NCI-H510A (cell line): ENCODE data around the gene APBB2.

Experiments used
- DNase-seq: peaks from one replicate; lab custom pipeline; 2025; lab: John Stamatoyannopoulos, UW

Gene APBB2

DNA sequence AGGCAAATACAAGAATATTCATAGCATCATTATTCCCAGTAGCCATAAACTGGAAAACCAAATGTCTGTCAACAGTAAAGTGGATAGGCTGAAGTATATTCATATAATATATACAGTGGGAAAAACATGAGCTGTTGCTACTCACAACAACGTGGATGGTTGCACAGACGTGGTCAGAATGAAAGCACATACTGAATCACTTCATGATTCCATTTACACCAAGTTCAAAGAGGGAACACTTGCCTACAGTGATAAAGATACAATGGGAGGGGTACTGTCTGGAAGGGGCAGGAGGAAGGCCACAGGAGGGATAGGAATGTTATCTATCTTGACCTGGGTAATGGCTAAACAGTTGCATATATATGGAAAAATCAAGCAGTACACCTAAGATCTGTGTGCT, 25.3 kb downstream of the APBB2 start:
- DNase-seq, result no peak

DNA sequence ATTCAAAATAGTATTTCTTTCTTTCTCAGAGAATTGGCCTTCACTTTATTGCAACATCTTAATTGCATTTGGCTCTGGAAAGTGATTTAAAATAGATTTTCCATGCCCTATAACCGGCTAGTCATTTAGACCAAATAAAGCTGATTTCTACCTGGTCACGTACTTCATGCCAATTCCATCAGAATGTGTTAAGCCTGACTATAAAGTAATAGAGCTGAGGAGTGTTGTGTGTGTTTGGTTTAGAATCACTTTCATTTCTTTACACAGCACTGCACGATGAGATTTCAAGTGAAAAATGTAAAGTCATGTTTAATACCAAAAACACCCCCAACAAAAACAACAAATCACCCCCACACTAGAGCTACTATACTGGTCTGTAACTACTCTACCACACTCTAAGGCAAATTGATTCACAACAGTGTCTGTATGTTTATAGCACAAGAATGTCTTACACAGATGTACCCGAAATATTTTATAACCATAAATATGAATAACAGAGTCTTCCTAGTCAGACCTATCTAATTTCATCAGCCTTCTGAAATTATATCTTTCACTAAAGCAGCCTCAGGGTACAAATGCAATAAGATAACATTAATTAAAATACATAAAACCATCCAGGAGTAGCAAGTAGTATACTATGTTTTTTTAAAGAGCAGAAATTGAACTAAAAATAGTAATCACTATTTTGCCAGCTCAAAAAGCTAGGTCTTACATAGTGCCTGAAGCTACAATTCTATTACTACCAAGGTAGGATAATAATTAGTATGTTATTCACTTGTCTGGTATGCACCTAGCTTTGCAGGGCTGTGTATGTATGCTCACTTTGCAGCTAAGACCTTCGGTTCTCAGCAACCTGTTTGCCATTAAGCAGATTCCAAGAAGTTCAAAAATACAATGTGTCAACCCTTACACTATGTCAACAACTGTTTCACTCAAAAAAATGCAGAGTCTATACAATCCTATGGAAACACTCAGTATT, 28.4 kb downstream of the APBB2 start:
- DNase-seq, result no peak

DNA sequence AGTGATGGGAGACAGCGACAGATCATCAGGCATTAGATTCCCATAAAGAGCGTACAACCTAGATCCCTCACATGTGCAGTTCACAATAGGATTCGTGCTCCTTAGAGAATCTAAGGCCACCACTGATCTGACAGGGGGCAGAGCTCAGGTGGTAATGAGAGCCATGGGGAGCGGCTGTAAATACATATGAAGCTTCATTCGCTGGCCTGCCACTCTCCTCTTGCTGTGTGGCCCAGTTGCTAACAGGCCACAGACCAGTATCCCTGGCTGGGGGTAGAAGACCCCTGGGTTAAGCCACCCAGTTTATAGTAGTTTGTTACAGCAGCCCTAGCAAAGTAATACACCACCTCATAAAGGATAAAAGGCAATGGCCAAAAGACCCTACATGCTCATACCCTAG, 30.3 kb downstream of the APBB2 start:
- DNase-seq, result no peak

DNA sequence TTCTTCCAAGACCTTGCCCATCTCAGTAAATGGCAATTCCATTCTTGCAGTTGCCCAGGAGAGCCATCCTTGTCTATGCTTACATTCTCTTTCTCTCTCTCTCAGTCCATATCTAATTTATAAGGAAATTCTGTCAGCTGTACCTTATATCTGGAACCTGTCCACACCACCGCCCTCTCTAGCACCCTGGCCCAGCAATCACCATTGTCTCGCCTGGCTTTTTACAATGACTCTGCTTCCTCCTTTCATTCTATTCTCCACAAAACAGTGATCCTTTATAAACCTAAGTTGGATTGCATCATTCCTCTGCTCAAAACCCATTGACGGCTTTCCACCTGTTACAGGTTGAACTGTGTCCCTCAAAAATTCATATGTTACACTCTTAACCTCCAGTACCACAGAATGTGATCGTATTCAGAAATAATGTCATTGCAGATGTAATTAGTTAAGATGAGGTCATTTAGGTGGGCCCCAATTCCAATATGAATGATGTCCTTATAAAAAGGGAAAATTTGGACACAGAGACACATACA, 31.3 kb downstream of the APBB2 start:
- DNase-seq, result no peak

DNA sequence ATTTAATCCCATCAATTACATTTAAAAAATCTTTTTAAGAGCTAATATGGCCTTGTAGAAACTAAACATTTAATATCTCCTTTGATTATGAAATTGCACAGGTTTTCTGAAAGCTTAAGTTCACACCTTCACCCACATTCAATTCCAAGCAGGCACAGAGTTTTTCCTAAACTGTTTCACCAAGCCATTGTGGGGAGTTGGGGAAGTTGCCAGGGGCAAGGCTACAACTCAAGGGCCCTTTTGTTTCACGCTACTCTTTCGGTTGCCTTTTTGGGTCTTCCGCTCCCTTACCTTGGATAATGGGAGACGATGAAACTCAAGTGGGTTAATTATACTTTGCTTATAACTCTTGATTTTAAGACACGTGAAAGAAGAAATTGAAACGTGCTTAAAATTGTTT, 33.3 kb downstream of the APBB2 start:
- DNase-seq, result no peak

DNA sequence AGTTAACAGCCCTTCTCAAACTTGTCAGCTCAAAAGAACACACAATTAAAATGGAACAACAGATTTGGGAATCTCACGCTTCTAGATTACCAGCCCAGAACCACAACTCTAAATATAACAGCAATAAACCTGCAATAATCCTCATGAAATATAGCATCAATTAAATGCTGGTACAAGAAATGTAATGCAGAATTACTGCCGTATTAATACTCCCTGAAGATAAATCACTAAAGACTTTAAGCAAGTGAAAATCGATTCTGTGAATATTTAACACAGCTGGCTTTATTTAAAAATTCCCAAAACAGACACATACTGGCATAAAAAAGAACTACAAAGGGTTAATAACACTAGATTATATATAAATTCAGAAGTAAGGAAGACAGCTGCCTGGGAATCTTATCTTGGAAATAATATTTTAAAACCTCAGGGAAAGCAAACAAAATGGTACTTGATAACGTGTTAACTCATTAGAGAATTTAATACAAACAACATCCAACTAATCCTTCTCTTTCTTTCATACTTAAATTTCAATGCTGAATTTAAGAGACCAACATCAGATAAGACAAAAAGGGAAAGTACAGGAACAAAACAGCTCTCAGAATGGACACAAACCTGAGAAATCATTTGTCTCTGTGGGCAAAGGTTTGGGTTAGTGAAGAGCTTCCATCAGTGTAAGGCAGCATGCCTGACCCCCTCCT, 34.7 kb downstream of the APBB2 start:
- no peak for DNase-seq

DNA sequence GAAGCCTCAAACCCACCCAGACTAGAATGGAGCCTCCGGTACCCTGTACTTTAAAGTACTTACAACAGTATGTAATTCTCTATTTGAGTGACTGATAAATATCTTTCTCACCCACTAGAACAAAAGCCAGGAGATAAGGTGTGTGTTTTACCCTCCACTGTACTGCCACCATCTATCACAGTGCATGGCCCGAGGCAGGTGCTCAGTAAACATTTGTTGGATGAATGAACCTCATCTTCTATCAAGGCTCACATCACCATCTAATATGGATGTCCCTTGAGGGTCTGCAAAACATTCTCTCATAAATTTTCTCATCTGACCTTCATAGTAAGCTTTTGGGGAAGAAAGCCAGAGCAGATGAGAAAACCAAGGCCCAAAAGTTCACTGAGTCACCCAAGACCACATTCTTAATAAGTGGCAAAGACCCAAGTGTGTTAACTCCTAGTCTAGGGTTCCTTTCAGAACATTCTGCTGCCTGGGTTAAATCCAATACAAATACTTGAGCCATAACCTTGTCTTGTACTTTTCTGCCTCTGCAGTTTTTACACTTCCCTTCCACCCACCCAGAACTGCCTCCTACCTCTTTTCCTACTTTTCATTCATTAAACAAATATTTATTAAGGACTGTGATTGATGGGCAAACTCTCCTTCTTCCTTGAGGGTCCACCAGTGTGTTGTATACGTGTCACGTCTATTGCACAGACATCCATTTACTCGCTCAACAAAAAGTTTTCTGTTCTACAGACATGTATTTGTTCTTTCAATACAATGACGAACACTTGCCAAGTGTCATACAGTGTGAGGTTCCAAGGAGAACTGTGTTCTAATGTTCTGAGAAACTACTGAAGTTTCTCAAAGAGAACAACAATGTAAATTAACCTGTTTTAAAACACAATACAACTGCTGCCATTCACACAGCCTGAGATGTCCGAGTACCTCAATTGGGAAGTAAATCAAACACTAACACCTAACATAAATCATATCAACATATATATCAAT, 35.7 kb downstream of the APBB2 start:
- no peak for DNase-seq

DNA sequence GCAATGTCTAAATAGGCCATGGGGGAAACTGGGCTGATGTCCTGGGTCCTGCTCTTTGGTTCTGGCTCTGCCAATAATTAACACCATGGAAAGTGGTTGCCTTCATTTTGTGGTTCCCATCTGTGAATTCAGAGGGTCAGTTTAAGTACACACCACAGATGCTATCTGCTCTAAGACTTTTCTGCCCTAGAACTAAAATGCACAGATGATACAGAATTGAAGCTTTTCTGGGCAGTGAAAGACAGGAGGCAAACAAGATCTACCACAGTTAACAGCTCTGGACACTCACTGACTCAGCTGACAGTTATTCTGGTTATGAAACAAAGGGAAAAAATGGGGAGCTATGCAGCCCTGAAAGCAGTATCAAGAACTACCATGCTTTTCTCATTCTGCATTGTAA, 37.3 kb downstream of the APBB2 start:
- no peak for DNase-seq

DNA sequence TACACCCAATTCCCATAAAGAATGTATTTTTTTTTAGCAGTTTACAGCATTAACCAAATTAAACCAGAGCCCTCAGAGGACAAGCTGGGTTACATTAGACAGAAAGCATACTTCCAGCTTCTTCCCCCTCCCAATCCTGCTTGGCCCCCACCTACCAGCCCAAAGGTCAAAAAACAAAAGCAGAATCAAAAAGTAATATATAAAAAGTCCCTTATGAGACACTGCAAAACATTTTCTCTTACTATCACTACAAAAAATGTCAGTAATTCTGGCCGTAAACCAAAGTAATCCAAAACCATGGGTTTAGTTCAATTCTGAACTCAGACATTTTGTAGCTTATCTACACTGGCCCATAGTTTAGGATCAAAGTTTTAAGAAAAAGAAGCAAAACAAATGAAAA, 38.0 kb downstream of the APBB2 start:
- DNase-seq, result no peak

DNA sequence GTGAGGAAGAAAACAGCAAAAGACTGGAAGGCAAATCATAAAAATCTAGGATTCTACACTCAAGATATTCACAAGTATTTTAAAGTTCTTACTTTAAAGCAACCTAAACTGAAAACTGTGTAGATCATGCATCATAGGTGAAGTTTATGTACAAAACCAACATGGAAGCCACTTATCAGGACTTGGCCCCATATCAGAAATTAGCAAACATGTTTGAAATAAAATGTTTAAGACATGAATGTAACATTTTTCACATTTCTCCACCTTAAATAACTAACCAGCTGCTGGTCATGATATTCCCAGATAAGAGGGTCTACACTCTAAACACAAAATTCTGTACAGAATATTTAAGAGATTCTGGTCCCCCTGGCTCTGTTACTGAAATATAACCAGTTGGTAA, 38.5 kb downstream of the APBB2 start:
- DNase-seq, result no peak

DNA sequence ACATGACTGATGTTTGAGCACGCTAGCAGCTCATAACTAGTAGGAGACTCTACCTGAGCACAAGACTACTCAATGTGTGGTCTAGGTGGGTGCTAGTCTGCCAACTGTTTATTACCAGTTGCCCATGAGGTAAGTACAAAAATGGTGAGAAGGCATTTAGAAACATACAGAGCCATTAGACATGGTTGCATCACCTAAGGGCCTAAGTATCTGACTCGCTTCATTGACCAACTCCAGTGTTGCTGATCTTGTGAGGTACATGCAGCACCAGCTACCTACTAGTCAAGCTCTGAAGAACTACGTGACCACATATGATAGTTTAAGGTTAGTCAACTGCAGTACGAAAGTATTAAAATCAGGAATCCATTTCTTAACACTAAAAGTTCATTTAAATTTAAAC, 39.9 kb downstream of the APBB2 start:
- DNase-seq, result no peak

DNA sequence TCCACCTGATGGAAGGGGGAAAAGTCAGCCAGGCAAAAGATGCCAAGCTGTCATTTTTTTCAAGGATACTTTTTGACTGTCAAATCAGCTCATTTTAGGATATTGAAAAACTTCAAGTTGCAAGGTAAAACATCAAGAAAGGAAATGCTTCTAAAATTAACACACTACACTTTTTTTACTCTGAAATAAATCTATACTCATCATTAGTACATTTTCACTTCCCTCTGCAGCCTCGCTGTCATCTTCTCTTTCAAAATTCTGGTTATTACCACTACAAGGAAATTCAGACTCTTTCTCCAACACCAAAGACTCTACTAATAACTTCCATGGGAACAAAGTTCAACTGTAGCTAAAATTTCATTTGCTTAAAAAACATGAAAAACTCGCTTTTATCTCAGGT, 41.6 kb downstream of the APBB2 start:
- no peak for DNase-seq

DNA sequence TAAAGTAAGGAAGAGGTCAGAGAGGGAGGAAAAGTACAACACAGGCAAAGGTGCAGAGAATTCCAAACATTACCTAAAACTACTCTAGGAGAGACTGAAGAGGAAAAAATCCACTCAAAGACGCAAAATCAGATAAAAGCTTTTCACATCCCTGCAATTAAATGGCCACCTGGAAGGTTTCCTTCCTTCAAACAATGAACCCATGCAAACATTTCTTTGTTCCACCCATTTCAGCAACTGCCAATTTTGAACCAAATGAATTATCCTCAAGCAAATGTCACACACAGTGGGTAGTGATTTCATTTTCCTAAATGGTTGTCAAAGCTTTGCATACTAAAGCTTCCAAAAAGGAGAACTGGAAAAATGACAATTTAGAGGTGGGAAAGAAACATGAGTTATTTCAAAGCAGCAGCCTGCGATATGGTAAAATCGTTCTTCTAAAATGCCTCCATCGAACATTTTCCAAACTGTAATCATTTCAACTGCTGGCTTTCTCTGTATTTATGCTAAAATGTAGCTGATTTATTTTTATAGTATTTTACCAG, 45.0 kb downstream of the APBB2 start:
- no peak for DNase-seq

DNA sequence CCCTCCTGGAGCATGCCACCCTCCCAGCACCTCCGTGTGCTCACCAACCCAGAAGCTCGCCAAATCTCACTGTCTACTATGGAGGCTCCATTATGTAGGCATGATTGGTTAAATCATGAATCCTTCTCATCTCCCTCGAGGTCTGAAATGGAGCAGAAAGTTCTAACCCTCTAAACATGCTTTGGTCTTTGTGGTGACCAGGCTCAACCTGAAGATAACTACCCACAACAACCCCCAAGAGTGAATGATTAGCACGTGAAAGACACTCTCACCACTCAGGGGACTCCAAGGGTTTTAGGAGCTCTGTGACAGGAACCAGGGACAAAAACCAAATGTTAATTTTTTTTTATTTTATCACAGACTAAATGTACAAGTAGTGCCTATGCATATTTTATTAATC, 47.2 kb downstream of the APBB2 start:
- no peak for DNase-seq

DNA sequence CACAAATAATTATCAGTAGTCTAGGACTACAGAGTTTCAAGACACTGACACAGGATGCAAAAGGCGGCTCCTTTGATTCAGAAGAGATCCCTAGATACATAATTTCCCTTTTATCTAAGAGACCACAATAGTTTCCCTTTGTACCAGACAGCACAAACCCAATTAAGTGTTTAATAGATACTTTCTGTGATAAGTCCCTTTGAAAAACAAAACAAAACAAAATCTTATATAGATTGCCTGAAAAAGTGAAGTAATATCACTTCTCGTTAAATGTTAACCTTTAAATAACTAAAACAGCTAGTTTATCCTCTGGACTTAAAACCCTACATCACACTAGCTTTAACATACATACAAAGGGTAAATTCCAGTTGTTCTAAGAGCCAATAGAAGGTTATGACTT, 49.9 kb downstream of the APBB2 start:
- no peak for DNase-seq

DNA sequence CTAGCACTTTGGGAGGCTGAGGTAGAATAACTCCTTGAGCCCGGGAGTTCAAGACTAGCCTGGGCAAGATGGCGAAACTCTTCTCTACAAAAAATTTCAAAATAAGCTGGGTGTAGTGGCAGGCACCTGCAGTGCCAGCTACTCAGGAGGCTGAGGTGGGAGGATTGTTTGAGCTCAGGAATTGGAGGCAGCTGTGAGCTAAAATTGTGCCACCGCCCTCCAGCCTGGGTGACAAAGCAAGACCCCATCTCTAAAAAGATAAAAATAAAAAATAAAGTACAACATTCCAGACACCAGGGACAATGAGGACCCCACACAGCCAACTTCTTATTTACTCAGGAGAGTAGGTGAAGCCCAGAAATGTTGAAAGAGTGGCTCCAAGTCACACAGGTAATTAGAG, 53.0 kb downstream of the APBB2 start:
- no peak for DNase-seq

DNA sequence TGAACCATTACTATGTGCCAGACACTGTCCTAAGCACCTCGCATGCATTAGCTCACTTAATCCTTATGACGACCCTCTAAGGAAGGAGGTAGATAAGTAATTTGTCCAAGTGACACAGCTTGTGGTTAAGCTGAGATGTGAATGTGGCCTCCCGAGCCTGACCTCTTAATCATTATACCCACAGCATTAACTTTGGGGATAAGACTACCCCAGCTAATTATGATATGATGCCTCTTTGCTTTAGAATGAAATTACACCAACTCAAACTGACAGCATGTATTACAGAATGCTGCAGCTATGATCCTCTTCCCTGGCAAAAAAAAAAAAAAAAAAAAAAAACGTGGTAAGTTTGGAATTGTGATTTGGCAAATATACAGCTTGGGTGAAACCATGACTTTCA, 53.5 kb downstream of the APBB2 start:
- DNase-seq, result no peak

DNA sequence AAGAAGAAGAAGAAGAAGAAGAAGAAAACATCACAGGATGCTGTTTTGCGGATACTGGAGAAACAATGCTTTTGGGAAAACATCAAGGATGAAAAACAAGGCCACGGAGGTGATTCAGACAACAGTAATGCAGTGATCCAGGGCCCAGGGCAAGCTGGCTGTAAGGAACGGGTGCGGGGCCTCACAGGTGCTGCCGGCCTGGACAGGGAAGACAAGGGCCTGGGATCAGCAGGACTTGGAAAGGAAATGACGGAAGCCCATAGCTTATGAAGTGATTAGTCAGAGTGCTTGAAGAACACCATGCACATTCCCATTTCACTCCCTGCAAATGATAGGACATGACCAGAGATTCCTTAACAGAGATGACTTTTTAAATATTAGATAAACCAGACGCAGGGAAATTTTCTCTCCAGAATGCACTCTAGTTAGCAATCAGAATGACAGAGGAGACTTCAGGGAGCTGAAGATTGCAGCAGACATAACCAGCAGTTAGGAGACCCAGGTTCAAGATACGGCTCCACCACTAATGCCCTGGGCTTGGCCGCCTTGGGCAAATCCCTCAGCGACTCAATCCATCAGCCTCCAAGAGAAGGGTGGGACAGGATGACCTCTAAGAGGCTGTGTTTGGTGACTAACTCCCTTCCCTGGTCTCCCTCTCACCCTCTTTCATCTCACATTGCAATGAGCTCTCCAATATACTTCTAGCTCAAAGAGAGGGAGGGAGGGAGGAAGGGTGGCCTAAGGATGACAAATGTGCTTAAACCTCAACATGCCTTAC, 54.1 kb downstream of the APBB2 start:
- no peak for DNase-seq

DNA sequence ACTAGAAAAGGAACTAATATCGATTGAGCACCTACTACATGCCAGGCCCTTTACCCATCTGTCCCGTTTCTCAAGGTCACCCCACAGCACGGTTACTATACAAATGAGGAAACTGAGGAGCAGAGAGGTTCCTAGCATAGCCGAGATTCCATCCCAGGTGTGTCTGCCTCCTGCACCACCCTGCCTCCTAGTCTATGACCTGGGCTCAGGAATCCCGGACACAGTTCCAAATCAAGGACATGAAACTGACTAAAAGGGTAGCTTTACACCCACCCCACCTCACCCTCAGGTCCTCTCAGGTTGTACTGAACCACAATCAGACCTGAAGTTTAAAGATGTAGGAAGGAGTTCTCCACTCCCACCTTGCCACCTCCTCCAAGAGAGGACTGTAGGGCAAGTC, 55.6 kb downstream of the APBB2 start:
- no peak for DNase-seq

DNA sequence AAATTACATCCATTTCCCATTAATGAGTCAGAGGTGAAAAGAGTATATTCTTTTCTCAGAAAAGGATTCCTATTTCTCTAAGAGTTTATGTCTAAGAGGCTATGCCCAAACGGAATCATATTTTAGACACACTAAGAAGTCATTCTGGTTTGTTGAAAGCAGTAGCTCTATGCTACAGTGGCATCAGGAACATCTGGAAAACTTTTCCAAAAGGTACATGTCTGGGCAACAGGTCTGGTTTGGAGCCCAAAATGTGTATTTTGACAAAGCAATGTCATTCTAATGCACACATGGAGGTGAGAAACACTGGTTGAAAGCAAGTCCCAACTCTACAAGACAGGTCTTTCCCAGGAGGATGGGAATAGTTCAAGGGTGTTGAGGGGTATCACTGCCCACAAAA, 56.1 kb downstream of the APBB2 start:
- DNase-seq, result no peak

DNA sequence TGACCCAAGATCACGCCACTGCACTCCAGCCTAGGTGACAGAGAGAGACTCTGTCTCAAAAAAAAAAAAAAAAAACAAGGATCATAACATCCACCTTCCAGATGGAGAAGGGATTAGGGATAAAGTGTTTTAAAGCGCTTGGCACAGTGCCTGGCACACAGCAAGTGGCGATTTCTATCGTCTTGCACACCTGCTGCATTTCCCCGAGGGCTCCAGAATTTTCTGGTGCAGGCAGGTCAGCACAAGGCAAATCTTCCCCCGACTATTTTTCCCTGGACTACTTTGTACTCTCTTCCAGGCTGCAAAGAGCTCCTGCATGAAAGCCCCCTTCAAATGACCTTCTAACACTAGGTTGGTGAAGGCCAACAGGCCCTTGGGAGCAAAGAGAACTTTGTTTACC, 57.3 kb downstream of the APBB2 start:
- DNase-seq, result no peak
